NOMO-1 treated with dmso at 0.1 percent for 144 hours (cell line): ENCODE results near the gene UBA6.
"Not testable (repeated sequence)": the region's sequence is repeated elsewhere in the genome, so short reads cannot be mapped to it uniquely, and the experiment has no call there.

ENCODE experiments used
- DNase-seq: peaks from one replicate; lab custom pipeline; 2025; ENCODE audit not compliant: unreplicated experiment; lab: John Stamatoyannopoulos, UW

UBA6 gene

GRCh38 chr4:67674098-67674497 is 26.9 kb downstream of the UBA6 start:
- no peak for DNase-seq

DNA sequence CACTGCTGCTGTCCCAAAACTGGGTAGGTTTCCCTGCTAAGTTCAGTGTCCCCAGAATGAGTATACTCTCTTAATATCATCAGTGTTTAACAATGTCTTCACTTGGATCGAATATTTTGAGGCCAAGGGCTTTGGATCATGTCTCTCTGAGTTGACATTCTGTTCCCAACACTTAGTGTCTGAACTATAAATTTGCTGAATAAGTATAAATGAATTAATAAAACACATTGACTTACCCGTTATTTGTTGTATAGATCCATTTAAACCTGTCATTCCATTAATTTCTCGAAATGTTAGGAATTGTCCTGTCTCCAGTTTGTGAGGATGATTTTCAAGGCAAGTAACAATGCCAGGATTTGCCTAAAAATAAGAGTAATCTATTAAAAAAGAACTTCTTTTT is 32.6 kb downstream of the UBA6 start:
- DNase-seq: no peak

DNA sequence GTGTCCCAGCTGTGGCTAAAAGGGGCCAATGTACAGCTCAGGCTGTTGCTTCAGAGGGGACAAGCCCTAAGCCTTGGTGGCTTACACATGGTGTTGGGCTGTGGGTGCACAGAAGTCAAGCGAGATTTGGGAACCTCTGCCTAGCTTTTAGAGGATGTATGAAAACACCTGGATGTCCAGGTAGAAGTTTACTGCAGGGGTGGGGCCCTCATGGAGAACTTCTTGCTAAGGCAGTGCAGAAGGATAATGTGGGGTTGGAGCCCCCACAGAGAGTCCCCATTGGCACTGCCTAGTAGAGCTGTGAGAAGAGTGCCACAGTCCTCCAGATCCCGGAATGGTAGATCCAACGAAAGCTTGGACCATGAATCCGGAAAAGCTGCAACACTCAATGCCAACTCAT is 40.5 kb downstream of the UBA6 start:
- no peak for DNase-seq

DNA sequence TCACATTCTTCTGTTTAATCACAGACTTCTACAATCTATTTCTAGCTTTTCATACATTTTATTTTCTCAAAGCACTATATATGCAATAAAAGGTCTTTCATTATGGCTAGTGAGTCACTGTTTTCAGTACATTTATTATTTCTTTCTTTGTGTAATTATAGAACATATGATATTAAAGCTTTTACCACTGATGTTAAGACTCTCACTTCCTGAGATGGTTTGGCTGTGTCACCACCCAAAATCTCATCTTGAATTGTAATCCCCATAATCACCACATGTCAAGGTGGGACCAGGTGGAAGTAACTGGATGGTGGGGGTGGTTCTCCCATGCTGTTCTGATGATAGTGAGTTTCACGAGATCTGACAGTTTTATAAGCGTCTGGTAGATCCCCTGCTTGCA is 41.9 kb downstream of the UBA6 start:
- DNase-seq: no peak

GRCh38 chr4:67658302-67658701 is 42.7 kb downstream of the UBA6 start:
- no peak for DNase-seq

GRCh38 chr4:67651536-67651935 is 49.4 kb downstream of the UBA6 start:
- no peak for DNase-seq

GRCh38 chr4:67638136-67638535 is 62.8 kb downstream of the UBA6 start:
- peak; percentile 51 for DNase-seq

DNA sequence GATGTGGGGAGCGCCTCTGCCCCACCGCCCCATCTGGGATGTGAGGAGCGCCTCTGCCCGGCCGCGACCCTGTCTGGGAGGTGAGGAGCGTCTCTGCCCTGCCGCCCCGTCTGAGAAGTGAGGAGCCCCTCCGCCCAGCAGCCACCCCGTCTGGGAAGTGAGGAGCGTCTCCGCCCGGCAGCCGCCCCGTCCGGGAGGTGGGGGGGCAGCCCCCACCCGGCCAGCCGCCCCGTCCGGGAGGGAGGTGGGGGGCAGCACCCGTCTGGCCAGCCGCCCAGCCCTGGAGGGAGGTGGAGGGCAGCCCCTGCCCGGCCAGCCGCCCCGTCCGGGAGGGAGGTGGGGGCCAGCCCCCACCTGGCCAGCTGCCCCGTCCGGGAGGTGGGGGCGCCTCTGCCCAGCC is 64.0 kb downstream of the UBA6 start:
- not testable (repeated sequence) for DNase-seq

GRCh38 chr4:67635331-67635730 is 65.6 kb downstream of the UBA6 start:
- DNase-seq: no peak

DNA sequence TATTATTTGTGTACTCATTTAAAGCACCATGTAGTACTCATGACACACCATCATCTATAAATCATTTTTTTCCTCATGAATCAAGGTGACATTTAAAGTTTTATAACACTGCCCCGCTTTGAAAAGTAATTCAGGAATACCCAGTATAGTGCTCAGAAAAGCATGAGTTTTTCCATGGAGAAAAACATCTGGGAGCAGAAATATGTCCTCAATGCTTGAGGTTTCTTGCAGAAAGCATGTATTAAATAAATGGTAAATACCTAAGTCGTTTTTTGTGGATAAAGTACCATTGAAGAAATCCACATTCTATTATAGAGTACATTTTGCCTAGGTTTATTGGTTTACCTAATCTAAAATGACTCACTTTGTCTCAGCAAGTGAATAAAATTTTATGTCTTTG is 66.2 kb downstream of the UBA6 start:
- no peak for DNase-seq

- DNase-seq: peak; percentile 68
These were observed 68.5 kb downstream of the UBA6 start for GRCh38 chr4:67632492-67632891.

DNA sequence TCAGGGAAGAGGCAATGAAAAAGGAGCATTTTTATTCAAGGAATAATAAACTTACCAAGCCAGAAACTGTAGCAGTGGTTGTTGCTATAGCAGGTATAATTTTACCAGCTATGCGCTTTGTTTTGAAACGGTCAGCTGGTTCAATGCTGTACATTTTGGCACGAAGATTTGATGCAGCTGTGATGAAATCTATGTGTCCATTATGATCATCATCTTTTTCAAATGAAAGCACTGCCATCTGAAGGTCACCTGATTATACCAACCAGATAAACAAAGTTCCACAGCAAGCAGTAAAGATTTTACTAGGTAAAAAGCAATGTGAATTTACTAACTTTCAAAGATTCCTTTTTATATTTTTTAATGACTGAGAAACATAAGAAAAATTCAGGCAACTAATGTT is 76.0 kb downstream of the UBA6 start:
- DNase-seq: no peak

- no peak for DNase-seq
These were observed 84.5 kb downstream of the UBA6 start for GRCh38 chr4:67616478-67616877.

- peak; percentile 37 for DNase-seq
These were observed 85.8 kb downstream of the UBA6 start for GRCh38 chr4:67615119-67615518.

DNA sequence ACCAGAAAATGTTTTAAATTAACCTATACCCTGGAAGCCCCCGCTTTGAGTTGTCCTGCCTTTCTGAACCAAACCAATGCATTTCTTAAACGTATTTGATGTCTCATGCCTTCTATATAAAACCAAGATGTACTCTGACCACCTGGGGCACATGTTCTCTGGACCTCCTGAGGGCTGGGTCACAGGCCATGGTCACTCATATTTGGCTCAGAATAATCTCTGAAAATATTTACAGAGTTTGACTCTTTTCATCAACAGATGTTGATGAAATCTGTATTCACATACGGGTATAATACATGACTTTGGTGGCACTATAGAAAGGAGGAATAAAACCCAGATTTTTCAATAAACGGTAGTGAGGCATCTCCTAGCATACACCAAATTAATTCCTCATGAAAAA is 86.8 kb downstream of the UBA6 start:
- DNase-seq: no peak

DNA sequence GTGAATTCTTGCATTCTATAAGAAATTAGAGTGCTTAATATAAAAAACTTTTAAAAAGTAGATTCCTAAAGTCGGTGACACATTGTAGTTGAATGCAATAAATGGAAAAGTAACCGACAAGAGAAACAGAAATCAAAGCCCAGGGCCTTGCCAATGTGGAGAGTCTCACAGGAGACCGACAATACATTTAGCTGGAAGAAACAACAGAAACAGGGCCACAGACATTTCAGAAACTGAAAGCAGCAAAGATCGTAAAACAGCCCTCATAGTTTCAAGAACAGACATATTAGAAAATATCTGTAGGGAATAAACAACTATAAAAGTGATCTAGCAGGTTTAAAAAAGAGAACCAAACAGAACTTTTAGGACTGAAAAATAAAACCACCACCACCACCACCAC is 92.9 kb downstream of the UBA6 start:
- no peak for DNase-seq

- DNase-seq: no peak
These were observed 96.2 kb downstream of the UBA6 start for GRCh38 chr4:67604749-67605148.

DNA sequence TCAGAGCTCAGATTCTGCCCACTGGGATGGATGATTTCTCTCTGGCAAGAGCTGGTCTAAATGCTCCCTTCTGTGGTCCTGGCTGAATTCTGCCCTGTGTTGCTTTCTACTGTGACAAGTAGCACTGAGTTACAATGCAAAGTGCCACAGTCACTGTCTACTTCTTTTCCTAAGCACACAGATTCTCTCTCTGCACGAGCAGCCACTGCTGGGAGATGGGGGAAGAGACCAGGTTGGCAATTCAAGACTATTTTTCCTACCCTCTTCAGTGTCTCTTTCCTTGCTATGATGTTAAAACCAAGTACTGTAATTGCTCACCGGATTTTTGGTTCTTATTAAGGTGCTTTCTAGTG is 97.0 kb downstream of the UBA6 start:
- no peak for DNase-seq

DNA sequence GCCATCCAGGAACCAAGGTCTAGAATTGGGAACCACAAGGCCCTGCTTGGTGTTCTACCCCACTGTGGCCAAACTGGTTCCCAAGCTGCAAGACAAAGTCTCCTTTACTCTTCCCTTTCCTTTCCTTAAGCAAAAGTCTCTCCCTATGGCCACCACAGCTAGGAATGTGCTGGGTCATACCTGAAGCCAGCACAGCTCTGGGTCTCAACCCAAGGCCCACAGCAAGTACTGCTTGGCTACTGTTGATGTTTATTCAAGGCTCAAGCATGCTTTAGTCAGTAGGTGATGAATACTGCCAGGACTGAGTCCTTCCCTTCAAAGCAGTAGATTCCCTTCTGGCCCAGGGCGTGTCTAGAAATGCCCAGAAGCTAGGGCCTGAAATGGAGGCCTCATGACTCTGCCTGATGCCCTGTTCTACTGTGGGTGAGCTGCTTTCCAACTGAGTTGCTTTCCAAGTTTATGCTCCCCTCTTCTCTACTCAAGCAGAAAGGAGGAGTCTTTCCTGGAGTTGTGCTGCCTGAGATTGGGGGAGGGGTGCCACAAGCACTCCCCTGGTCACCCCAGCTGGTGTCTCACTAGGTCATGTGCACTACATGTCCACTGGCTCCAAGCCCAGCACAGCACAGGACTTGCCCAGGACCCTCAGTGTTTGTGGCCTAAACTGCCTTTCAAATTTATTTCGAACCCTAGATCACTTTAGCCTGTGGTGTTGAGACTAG is 97.5 kb downstream of the UBA6 start:
- DNase-seq: no peak

- DNase-seq: peak; percentile 2
These were observed 107.2 kb downstream of the UBA6 start for GRCh38 chr4:67593741-67594175.

GRCh38 chr4:67587156-67587555 is 113.8 kb downstream of the UBA6 start:
- no peak for DNase-seq

DNA sequence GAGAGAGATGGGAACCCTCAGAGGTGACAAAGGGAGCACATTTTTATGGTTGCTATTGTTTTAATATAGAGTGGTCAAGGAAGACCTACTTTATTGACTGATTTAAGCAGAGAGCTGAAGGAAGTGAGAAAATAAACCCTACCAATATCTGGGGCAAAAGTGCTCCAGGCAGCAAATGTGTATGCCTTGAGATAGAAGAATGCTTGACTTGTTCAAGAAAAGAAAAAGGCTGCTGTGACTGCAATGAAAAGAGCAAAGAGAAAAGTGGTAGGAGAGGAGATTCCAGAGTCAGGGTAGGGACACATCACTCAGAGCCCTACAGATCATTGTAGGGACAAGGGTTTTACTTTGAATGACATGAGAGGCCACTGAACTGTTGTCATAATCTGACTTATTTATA is 116.5 kb downstream of the UBA6 start:
- DNase-seq: no peak

- DNase-seq: no peak
These were observed 119.0 kb downstream of the UBA6 start for GRCh38 chr4:67581913-67582312.
